ENCODE results near the gene ZNF805.
"Not testable (repeated sequence)": the region's sequence is repeated elsewhere in the genome, so short reads cannot be mapped to it uniquely, and the experiment has no call there.

The ZNF805 gene

DNA sequence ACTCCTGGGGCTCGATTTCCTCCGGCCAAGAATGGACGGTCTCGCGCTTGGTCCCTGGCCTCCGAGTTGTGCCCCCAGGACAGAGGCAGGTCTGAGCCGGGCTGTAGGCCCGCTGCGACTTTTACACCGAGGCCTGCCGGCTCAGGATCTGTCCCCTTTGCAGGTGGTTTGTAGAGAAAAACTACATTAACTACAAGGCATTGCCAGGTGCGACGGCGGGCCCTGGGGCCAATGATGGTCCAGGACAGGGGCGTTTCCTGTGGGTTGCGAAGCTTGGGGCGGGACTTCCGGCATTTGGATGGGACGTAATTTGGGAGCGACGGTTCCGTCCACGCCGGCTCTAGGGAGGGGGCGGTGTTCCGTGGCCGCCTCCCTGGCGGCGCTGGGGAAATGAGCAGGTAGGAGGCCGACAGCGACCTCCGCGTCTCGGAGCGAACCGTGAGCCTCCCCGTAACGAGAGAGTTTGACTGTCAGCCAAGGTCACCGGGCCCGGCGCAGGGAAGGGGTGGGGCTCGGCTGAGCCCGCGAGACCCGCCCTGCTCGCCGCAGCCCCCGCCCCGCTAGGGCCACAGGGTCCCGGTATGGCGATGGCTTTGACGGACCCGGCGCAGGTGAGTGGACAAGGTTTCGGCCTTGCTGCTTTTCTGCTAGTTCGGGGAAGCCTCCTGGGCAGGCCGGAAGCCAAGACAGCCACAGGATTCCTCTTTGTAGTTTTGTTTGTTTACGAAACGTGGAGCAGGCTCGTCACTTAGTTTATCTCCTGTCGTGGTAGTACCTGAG, at the start of gene ZNF805:
TSS of gene ZNF805 (plus strand) at position 322 of the 780 bp plus-strand sequence. CDS start at position 582, 260 bp downstream.
- peak; percentile 90 for DNase-seq (ENCODE audit: low read depth)

- peak; percentile 87 for DNase-seq (ENCODE audit: low read depth)
These were observed 49.0 kb upstream of the ZNF805 start, which contains the start of gene ZNF264 for GRCh38 chr19:57191141-57192076. Gene ZNF264 (plus strand): TSS chr19:57191500. CDS start chr19:57191914, 414 bp downstream.

DNA sequence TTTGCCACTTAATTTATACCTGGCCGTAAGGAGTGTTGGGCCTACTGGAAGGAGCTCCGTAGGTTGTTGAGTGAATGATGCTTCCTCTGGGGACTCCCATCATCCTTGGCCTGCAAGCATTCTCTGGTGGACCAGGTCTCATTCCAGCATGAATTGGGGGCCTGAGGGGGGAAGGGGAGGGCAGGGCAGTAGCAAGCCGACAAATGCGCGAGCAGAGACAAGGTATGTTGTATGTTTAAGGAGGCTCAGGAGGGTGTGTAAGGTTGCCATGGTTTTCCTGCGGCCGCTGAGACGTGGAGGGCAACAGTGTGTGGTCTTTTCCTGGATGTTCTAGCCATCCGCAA, 48.4 kb upstream of the ZNF805 start:
- DNase-seq (ENCODE audit: low read depth): peak; percentile 5

- peak; percentile 10 for DNase-seq (ENCODE audit: low read depth)
These were observed 47.4 kb upstream of the ZNF805 start for GRCh38 chr19:57192993-57193392.

DNA sequence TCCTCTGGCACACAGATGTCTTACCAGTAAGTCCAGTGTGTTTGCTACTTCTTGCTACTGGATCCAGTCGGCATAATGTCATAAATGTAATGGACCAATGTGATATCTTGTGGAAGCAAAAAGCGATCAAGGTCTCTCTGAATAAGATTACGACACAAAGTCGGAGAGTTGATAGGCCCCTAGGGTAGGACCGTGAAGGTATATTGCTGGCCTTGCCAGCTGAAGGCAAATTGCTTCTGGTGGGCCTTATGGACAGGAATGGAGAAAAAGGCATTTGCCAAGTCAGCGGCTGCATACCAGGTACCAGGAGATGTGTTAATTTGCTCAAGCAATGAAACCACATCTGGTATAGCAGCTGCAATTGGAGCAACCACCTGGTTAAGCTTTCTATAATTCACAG, 42.6 kb upstream of the ZNF805 start:
- not testable (repeated sequence) for DNase-seq (ENCODE audit: low read depth)

- no peak for DNase-seq (ENCODE audit: low read depth)
These were observed 38.3 kb upstream of the ZNF805 start for GRCh38 chr19:57202160-57202559.

- DNase-seq (ENCODE audit: low read depth): peak; percentile 32
These were observed 30.1 kb upstream of the ZNF805 start for GRCh38 chr19:57210381-57210780.

- peak; percentile 67 for DNase-seq (ENCODE audit: low read depth)
These were observed 28.3 kb upstream of the ZNF805 start for GRCh38 chr19:57212109-57212508.

DNA sequence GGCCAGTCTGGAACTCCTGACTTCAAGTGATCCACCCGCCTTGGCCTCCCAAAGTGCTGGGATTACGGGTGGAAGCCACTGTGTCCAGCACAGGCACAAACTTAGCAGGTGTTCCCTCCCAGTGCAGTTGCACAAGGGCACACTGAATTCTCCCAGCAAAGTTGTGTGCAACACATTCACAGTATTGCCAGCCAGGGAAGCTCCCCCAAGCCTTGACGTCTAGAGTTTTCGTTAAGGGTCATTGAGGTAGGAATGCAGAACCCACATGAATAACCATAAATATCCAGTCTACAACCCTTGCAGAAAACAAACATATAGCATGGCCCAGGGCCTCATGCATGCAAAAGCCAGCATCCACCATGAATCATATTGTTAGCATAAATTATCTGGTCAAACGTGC, 12.9 kb upstream of the ZNF805 start:
- no peak for DNase-seq (ENCODE audit: low read depth)

- no peak for DNase-seq (ENCODE audit: low read depth)
These were observed 8.7 kb upstream of the ZNF805 start for GRCh38 chr19:57231686-57232085.

DNA sequence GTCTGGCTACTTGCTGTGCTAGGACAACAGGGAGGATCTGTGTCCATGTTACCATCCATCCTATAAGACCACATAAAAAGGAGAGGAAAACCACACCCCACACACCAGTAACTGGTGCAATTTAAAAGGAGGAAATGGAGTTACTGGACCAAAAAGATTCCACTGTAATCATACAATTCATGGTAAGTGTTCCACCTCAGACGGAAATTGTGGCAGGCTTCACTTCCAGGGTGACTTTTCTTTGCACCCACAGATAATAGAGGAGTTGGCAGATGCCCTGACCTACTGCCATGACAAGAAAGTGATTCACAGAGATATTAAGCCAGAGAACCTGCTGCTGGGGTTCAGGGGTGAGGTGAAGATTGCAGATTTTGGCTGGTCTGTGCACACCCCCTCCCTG, 7.2 kb upstream of the ZNF805 start:
- DNase-seq (ENCODE audit: low read depth): no peak

DNA sequence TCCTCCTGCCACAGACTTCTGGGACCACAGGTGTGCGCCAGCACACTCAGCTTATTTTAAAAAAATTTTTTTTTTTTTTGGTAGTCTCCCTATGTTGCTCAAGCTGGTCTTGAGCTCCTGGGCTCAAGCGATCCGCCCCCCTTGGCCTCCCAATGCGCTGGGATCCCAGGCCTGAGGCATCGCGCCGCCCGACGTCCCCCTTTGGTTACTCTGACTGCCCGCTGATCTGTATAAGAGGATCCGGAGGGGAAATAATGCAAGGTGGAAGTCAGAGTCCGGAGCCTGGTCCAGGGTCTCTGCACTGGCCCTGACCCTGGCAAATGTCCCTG, 486 bp upstream of the ZNF805 start:
- no peak for DNase-seq (ENCODE audit: low read depth)

DNA sequence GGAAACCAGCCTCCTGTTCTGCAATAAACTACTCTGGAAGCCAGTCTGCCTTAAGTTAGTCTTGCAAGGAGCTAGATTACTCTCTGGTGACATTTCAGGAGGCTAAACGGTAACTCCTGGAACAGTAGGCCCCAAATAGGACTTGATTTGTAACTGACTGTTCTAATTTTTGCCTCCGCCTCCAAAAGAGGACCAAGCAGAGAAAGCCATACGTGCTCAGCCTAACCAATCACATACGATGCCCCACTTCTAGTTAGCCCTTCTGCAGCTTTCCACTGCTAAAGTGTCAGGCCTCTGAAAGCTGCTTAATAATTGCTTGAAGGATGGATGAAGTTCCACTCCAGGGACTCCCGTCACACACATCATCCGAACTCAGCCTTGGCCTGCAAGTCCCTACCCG, 744 bp downstream of the ZNF805 start:
- peak; percentile 10 for DNase-seq (ENCODE audit: low read depth)

DNA sequence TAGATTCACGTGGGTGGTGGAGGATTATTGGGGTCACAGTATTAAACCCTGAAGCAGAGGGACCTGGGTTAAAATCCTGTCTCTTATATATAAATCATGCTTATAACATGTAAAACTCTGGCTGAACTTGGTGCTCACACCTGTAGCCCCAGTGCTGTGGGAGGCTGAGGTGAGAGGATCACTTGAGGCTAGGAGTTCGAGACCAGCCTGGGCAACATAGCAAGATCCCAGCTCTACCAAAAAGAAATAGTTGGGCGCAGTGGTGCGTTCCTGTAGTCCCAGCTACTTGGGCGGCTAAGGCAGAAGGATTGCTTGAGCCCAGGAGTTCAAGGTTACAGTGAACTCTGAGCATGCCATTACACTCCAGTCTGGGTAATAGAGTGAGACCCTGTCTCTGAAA, 2.4 kb downstream of the ZNF805 start:
- DNase-seq (ENCODE audit: low read depth): no peak

DNA sequence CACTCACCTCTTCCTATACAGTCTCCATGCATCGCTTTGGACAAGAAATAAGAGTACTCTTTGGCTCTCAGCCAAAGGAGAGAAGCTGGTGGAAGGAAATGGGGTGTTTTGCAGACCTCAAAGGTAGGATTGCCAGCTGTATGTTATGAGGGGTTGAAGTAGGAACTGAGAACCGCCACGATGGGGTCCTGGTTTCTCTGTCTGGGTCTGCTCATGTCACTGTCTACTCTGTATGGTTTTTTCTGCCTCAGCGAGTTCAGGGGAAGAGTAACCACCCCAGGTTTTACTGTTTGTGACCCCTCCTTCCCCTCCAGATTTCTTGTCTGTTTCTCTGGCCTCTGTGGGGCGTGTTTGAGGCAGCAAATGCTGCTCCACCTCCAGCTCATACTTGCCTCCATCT, 4.1 kb downstream of the ZNF805 start:
- no peak for DNase-seq (ENCODE audit: low read depth)

- no peak for DNase-seq (ENCODE audit: low read depth)
These were observed 4.6 kb downstream of the ZNF805 start for GRCh38 chr19:57245066-57245465.

GRCh38 chr19:57245959-57246358, 5.5 kb downstream of the ZNF805 start:
- DNase-seq (ENCODE audit: low read depth): no peak

GRCh38 chr19:57248646-57249045, 8.2 kb downstream of the ZNF805 start:
- DNase-seq (ENCODE audit: low read depth): no peak

DNA sequence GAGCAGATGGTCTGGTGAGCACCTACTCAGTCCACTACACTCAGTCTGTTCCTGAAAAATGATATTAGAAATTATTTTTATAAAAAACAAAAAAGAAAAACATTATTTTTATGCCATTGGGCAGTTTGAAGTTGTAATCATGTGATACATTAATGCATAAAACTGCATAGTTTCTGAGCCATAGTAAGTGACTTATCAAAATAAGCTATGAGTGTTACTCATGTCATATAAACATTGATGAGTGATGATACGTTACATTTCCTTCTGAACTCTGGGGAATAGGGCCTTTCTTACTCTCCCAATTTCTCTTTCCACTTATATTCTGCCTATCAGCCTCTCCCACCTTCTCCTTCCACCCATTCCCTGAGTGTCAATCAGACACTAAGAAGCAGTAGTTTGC, 8.9 kb downstream of the ZNF805 start:
- peak; percentile 44 for DNase-seq (ENCODE audit: low read depth)

DNA sequence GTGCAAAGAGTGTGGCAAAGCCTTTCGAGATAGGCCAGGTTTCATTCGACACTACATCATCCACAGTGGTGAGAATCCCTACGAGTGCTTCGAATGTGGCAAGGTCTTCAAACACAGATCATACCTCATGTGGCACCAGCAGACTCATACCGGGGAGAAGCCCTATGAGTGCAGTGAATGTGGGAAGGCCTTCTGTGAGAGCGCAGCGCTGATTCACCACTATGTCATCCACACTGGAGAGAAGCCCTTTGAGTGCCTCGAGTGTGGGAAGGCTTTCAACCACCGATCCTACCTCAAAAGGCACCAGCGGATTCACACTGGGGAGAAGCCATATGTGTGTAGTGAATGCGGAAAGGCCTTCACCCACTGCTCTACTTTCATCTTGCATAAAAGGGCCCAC, 13.3 kb downstream of the ZNF805 start:
- DNase-seq (ENCODE audit: low read depth): peak; percentile 69

DNA sequence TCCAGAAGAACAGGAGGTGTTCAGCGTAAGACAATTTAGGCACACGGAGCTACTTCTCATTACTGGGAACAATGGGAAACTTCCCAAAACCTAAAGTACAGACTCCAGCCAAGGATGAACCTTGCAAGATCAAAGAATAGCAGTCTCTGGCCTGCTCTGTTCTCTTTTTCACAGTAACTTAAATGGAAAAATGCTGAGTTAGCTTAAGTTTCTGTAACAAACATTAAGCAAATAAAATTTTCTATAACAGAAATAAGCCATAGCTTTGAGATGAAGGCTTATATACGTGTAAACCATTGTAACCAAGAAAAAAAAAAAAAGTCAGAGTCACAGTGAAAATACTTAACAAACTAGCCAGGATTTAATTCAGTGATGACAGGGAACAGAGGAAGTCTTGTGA, 21.6 kb downstream of the ZNF805 start:
- DNase-seq (ENCODE audit: low read depth): no peak

GRCh38 chr19:57263244-57263741, 22.9 kb downstream of the ZNF805 start:
- no peak for DNase-seq (ENCODE audit: low read depth)

DNA sequence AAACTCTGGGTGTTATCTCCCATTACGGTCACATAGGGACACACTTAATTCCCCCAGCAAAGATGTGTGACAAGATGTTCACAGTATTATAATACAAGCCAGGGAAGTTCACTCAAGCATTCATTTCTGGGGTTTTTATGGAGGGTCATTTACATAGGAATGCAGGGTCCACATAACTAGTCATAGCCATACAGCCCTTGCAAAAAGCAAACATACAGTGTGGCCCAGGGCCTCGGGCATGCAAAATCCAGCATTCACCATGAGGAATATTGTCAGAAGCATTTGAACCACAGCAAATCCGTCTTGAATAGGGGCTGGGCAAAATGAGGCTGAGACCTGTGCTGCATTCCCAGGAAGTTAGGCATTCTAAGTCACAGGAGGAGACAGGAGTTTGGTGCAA, 26.9 kb downstream of the ZNF805 start:
- peak; percentile 58 for DNase-seq (ENCODE audit: low read depth)
